Measurements from ENCODE around the gene CCT8L2.

GRCh38 chr22:16586170-16586569 is 6.4 kb downstream of the CCT8L2 start:
- TF ChIP-seq, protein P1, sequence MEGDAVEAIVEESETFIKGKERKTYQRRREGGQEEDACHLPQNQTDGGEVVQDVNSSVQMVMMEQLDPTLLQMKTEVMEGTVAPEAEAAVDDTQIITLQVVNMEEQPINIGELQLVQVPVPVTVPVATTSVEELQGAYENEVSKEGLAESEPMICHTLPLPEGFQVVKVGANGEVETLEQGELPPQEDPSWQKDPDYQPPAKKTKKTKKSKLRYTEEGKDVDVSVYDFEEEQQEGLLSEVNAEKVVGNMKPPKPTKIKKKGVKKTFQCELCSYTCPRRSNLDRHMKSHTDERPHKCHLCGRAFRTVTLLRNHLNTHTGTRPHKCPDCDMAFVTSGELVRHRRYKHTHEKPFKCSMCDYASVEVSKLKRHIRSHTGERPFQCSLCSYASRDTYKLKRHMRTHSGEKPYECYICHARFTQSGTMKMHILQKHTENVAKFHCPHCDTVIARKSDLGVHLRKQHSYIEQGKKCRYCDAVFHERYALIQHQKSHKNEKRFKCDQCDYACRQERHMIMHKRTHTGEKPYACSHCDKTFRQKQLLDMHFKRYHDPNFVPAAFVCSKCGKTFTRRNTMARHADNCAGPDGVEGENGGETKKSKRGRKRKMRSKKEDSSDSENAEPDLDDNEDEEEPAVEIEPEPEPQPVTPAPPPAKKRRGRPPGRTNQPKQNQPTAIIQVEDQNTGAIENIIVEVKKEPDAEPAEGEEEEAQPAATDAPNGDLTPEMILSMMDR (IDR thresholded peaks at IDR 0.05; ENCODE audit: insufficient read depth, low read length, poor library complexity, severe bottlenecking): no peak
- TF ChIP-seq EZH2phosphoT487 (conservative IDR thresholded peaks at IDR 0.05; ENCODE audit: low read length): no peak
